ENCODE results near the gene MAPK9.
"Not testable (repeated sequence)": the region's sequence is repeated elsewhere in the genome, so short reads cannot be mapped to it uniquely, and the experiment has no call there.

Gene MAPK9

DNA sequence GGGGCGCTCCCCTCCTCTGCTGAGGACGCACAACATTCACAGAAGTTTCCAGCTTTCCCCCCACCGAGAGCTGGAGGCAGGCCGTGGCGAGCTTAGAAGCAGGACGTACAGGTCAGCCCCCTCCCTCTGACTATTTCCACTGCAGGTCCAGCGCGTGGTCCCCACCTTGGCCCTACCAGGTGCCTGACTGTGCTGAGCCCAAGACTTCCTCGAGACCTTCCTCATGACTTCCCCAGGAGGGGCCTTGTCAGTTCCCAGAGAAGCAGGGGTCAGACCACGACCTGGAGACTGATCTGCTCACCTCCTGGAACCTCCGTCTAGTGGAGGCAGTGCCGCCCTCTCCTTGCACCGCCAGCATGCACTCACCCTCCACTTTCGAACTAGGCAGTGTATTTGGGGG, 7.1 kb upstream of the MAPK9 start:
- peak in 1 of 10 donors; percentile 35 for DNase-seq
- intact Hi-C loops (cut with DNase I), result not testable (repeated sequence)

DNA sequence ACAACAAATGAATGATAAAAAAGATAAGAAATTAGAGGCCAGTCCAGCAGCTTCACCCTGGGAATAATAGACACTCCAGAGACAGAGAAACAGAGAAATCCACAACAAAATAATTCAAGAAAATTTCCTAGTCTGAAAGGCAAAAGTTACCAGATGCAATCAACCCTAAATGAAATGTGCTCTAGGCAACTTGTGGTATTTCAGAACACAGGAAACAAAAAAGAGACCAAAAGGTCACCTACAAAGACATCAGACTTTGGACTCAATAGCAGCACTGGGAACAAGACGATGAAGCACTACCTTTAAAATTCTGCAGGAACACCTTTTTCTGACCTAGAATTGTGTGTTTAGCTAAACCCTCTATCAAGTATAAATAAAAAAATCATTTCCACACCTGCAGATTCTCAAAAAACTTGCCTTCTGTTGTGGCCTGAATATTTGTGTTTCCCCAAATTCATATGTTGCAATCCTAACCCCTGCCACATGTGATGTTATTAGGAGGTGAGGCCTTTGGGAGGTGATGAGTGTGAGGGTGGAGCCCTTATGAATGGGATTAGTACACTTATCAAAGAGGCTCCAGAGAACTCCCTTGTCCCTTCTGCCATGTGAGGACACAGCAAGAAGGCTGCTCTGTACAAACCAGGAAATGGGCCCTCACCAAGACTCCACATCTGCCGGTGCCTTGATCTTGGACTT, 5.9 kb upstream of the MAPK9 start:
- intact Hi-C loops (cut with DNase I), result no loop called here
- DNase-seq, result no peak

DNA sequence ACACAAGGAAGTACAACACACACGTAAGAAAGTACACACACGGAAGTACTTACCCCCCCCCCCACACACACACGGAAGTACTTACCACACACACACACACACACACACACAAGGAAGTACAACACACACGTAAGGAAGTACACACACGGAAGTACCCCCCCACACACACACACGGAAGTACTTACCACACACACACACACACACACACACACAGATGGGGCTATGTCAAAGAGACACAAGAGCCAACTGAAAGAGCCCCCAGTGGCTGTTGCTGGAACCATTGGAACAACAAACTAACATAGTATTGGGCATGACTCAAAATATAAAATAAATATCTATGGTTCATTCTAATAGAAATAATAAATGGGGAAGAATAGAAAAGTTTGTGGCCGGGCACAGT, 4.9 kb upstream of the MAPK9 start:
- no peak for DNase-seq
- intact Hi-C loops (cut with DNase I), result no loop called here

DNA sequence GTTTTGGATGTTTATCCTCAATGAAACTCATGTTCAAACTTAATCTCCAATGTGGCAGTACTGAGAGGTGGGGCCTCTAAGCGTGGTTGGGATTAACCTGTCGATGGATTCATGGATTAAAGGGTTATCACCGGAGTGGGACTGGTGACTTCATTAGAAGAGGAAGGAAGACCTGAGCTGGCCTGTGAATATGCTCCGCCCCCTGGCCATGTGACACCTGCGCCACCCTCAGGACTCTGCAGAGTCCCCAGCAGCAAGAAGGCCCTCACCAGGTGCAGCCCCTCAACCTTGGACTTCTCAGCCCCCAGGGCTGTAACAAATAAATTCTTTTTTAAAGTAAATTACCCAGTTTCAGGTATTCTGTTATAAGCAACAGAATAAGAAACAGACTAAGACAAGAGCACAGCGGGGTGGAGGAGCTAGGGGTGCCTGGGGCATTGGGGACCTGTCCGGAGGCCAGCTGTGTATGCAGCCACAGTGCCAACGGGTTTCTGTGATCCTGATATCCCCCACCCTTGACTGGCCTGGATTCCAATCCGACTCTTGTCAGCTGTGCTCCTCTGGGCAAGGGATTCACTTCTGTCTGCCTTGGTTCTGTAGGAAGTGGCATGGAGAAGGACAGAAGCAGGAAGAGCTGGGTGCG, 3.2 kb upstream of the MAPK9 start:
- intact Hi-C loops (cut with DNase I), result loop anchor here (5.0 kb wide), 4 partner anchors 72 to 377 kb away; partner anchors contain the start of gene RASGEF1C
- peak in 1 of 10 donors; percentile 73 for DNase-seq

DNA sequence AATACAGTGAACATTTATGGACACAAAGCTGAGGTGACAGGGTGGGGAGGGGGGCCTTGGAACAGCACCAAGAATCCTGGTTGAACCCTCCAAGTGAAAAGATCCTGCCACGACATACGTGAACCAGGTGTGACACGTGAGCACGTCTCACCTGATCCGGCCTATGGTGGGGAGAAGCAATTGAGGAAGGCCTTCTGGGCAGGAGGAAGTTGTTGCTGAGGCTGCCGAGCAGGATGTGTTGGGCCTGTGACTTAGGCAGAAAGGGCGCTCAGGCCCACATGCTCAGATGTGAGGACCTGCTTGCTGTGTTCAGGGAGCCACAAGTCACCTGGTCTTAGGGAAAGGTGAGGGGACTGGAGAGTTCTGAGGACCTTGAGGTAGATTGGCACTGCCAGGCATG, 2.5 kb upstream of the MAPK9 start:
- intact Hi-C loops (cut with DNase I), result loop anchor here (5.0 kb wide), 4 partner anchors 73 to 378 kb away; partner anchors contain the start of gene RASGEF1C
- peak in 1 of 10 donors; percentile 62 for DNase-seq

DNA sequence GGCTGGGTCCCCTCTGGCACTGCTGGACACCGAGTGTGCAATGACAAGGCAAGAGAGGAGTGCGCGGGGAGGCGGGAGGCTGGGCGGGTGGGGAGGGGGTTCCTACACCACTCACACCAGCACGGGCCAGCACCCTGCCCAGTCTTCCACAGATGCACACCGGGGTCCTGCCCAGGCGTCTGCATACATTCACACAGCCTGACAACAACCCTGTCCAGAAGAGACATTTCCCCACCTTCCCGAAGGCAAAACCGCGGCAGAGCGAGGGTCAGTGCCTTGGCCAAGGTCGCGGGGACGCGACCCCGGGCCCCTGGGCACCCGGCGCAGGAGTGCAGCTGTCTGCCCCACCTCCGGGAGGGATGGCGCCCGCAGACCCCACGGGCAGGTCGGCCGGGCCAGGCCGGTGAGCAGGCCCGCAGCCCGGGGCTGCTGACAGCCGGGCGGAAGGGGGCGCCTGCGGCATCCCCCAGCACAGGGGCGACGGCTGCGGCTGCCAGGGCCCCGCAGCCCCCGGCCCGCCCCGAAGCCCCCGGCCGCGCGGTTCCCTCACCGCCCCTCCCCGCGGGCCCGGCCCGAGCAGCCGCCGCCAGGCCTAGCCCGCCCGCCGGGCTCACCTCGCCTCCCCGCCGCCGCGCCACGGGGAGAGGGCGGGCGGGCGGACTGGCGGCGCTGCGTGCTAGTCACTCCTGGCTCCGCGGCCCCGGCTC, 496 bp downstream of the MAPK9 start:
- intact Hi-C loops (cut with DNase I), result loop anchor here (5.0 kb wide), 4 partner anchors 76 to 381 kb away; partner anchors contain the start of gene RASGEF1C
- peak in 1 of 10 donors; percentile 52 for DNase-seq

DNA sequence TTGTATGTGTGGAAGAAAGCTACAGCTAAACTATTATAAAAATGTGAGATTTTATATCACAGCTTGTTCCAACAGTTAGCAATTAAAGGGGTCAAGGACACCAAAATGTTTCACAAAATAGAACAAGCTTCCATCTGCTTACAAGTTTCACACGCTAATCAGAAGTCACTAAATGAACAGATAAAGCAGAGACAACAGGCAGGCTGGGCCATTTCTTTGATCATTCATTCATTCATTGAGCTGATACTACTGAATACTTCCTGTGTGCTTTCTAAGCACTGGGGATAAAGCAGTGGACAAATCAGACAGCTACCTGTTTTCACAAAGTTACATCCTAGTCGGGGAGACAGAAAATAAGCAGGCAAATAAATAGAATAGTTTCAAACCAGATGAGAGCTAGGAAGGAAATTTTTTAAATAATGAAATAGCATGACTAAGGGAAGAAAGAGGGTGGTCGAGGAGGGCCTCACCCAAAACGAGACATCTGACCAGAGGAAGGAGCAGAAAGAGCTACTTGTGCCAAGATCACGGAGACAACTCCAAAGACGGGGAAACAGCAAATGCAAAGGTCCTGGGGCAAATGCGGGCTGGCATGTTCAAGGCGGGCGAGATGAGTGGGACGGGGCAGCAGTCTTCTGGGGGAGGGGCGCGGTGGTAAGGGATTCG, 1.2 kb downstream of the MAPK9 start:
- DNase-seq, result no peak
- intact Hi-C loops (cut with DNase I), result loop anchor here (5.0 kb wide), 4 partner anchors 77 to 382 kb away; partner anchors contain the start of gene RASGEF1C

DNA sequence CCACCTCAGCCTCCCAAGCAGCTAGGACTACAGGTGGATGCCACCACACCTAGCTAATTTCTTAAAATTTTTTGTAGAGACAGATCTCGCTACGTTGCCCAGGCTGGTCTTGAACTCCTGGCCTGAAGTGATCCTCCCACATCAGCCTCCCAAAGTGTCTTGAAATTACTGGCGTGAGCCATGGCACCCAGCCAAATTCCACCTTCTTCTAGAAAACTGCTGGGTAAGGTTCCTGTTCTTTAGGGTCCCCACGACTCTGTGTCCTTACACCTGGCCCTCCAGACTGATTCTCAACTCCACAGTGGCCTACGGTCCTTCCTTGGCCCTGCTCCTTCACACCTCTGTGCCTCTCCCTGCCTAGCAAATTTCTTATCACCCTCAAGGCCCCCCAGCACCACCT, 1.9 kb downstream of the MAPK9 start:
- intact Hi-C loops (cut with DNase I), result loop anchor here (5.0 kb wide), 4 partner anchors 77 to 382 kb away; partner anchors contain the start of gene RASGEF1C
- no peak for DNase-seq

DNA sequence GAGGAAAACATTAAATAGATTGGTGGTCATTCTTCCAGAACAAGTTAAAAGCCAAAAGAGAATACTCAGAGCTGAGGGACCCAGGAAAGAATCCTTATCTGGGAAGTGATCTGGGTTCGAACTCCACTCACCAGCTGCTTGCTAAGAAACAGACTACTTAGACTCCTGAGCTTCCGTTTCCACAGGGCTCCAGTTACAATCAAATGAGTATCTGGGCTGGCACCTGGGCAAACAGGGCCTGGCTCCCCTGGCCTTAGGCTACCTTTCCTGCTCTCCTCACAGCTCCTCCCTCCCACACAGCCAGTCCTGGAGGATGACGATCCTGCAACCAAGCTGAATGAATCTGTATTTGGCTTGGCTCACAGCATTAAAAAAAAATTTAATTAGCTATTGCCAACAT, 2.5 kb downstream of the MAPK9 start:
- no peak for DNase-seq
- intact Hi-C loops (cut with DNase I), result no loop called here

DNA sequence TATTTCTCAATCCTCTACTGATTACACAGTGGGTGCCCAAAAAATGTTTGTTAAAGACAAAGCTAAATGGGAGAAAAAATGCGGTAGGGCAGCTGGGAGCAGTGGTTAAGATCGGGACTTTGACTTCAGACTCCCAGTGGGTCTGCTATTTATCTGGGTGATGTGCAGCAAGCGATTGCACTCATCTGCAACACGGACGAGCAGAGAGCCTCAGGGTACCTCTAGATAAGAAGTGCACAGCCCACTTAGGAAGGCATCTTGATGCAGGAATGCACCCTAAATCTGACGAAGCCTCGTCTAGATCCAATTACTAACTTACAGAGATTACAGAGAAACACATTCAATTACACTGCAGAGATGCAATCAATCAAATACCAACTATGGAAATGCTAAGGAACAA, 4.0 kb downstream of the MAPK9 start:
- no peak for DNase-seq
- intact Hi-C loops (cut with DNase I), result no loop called here

DNA sequence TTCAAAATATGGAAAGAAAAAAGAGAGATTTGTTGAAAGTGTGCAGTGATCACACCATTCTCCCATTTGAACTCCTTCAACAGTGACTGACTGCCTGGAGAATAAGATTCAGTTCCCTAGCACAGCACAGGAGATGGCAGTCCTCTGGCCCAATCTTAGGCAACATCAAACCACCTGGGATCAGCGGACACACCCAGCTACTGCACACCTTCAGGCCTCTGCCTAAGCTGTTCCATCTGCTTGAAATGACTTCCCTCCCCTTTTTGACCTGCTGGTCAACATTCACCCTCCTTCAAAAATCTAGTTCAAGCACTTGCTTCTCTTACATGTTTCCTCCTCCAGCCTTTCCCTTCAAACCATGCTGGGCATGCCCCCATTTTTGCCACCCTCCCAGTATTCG, 4.5 kb downstream of the MAPK9 start:
- no peak for DNase-seq
- intact Hi-C loops (cut with DNase I), result no loop called here

DNA sequence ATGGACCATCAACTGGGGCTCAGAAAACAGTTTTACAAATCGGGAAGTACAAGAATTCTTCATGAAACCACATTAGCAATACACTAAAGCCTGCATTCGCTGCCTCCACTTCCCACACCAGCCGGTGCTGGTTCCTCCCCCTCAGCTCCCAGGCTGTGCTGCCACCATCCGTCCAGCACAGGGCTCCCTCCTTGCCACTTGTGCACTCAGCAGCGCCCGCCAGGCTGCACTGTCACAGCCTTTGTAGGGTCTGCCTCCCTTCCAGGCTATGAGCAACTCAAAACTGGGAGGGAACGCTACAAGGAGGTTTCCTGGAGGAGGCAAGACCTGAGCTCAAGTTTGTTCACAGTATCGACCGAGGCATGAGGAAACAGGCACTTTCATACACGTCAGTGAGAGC, 7.7 kb downstream of the MAPK9 start:
- peak; percentile 55 to 95 (median 66) for DNase-seq
- intact Hi-C loops (cut with DNase I), result no loop called here

DNA sequence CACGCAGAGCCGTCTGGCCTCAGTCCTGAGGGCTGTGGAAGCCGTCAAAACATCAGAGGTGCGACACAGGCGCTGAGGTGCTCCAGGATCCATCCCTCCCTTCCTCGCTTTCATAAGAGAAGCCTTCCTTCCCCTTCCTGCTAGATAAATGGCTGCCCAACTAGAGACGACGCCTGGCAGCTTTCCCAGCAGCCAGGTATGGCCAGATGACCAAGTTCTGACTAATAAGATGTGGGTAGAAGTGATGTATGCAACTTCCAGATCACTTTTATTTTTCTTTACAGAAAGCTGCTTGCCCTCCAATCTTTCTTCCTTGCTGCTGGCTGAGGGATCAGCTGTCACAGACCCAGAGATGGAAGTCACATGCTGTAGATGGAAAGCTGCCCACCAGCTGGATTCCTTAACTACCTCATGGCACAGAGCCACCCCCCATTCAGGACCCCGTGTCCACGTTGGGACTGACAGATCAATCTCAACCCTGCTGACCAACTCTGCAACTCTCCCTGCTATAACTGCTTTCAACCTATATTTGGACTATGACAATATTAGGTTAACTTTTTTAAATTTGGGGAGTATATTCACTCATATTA, 8.8 kb downstream of the MAPK9 start:
- intact Hi-C loops (cut with DNase I), result no loop called here
- peak in 1 of 10 donors; percentile 16 for DNase-seq

DNA sequence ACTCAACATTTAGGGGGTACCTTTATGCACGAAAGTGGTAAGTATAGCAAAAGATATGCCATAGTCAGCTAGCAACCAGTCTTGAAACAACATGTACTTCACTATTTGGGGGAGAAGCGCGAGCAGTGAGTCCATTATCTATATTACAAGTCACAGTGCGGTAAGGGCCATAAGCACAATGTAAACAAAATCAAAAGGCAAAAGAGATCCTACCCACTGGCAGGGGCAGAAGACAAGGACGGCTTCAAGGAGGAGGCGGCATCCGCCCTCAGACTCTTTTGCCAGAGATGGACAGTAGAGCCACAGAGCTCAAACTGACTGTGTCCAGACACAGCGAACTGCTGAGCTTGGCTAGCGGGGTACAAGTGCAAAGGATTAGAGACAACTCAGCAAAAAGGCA, 9.6 kb downstream of the MAPK9 start:
- intact Hi-C loops (cut with DNase I), result no loop called here
- no peak for DNase-seq

DNA sequence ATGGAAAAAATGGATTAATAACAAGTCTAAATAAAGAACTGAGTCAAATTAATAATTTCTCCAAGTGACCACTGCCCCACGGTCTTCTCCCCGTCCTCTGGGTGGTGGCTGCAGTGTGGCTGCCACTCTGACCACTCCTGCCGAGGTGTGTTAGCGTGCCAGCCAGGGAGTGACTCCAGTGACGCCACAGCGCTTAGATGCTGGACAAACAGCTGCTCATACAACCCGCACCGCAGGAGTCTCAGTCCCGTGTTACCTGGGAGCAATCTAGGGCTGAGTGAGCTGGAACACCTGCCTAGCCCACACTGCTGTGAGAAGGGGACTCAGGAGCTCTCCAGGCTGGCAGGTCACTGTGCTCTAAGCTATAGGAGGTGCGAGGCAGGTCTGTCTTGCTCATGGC, 10.2 kb downstream of the MAPK9 start:
- intact Hi-C loops (cut with DNase I), result no loop called here
- no peak for DNase-seq

DNA sequence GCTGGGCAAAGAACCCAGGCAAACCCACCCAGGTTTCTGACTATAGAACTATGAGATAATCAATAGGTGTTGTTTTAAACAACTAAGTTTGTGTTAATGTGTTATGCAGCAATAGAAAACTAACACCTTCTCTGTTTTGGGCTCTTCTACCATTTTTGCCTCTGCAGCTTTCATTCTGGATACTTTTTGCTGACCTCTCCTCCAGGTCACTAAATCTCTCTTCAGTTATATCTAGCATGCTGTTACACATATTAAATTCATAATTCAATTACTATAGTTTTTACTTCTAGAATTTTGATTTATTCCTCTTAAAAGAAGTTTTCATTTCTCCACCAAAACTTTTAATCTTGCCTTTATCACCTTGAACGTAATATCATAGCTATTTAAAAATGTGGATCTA, 17.2 kb downstream of the MAPK9 start:
- intact Hi-C loops (cut with DNase I), result no loop called here

DNA sequence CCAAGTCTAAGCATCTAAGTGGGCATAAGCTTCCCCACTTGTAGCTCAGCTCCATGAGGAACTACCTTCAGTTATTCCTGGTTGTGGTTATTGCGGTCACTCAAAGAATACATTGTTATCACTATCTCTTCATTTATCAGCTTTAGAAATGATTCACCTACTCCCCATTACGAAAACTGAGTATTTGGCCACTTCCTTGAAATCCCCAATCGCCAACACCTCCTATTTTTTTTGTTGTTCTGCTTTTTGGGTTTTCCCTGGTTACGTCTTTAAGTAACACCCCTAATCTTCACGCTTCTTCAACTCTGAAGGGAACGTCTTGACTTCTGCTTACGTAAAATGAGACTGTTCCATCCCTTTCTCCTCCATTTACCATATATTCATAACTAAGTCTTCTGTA, 20.7 kb downstream of the MAPK9 start:
- intact Hi-C loops (cut with DNase I), result no loop called here
- DNase-seq, result no peak

More for the DNA sequence above, 17.2 kb downstream of the MAPK9 start:
- no peak for DNase-seq

DNA sequence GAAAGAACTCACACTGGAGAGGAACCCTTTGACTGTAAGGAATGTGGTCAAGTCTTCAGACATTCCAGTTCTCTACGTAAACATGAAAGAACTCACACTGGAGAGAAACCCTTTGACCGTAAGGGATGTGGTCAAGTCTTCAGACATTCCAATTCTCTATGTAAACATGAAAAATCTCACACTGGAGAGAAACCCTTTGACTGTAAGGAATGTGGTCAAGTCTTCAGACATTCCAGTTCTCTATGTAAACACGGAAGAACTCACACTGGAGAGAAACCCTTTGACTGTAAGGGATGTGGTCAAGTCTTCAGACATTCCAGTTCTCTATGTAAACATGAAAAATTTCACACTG, 32.6 kb downstream of the MAPK9 start:
- intact Hi-C loops (cut with DNase I), result no loop called here
- DNase-seq, result no peak

DNA sequence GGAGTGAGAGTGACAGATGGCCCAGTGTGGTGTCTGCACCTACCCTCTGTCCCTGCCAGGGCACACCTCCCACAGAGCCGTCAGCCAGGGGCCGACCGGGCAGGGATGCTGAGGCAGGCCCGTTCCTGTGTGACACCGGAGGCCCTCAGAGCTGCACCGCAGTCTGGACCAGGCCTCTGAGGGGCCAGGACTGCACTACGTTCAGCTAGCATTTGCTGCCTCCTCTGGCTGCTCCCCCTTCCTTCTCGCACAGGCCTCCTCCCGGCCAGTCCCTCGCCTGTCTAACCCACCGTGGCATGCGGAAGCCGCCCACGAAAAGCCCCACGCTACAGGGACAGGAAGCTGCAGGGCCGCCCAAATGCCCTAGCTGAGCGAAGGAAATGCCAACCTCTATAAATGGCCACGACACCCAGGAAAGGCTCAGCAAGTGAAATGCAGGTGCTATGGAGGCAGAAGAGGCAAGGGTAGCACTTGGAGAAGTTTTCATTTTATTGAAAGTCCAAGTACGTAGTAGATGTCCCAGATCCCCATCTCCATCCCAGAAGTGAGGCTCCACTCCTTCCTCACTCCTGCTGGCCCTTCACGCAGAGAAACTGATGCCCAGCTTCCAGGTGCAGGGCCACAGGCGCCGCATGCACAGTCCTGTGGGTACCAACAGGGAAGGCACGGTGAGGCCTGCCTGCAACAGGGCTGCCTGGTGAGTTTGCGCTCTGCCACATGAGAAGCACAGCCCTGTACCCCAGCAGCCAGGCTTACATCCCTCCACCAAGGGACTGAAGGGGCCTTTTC, 38.7 kb downstream of the MAPK9 start:
- intact Hi-C loops (cut with DNase I), result no loop called here
- DNase-seq, result no peak

DNA sequence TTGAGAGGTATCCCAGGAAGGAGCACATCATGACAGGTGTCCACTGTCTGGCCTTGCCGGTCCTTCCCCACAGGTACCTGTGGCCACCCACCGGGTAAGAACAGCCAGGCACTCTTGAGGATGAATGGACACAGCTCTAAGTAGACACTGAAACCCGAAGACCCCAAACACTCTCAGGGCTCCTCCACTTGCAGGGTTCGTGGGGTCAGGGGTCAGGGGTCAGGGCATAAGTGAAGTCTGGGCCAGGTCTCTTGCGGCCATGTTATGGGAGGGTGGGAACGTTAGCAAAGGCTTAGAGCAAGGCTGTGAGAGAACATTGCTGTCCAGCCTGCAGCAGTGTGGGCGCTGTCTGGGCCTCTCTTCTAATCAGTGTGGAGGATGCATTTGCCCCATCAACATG, 40.0 kb downstream of the MAPK9 start:
- intact Hi-C loops (cut with DNase I), result no loop called here
- no peak for DNase-seq

Data from posterior cingulate gyrus (tissue), 11 donors.